Measurements from ENCODE around the gene RBFA. TPM values are rescaled to one million over a fixed set of nuclear protein-coding genes. Genes with fewer than 3 reads are reported as not detected.

RBFA gene
- total and polyA plus RNA-seq, 2 of the 13 experiments (the other 11 are each of a cell fraction or from before 2014, with no cell fraction given): 29.7 to 42.4 TPM

GRCh38 chr18:79988451-79989194 is 45.6 kb upstream of the RBFA start, which contains the start of gene TXNL4A (continued):
- TF ChIP-seq ZNF484 (CRISPR knock-in tag; IDR thresholded peaks at IDR 0.05; ENCODE audit: borderline replicate concordance, low read depth) (no peak), ZNF264 (CRISPR knock-in tag; IDR thresholded peaks at IDR 0.05) (0 out of 2 replicates have a peak, but pooled peaks have one; percentile 53), IKZF1 (IDR thresholded peaks at IDR 0.05) (no peak), REPIN1 (CRISPR knock-in tag; IDR thresholded peaks at IDR 0.05; ENCODE audit: borderline replicate concordance, low read depth) (no peak), SP2 (CRISPR knock-in tag; IDR thresholded peaks at IDR 0.05) (peak; percentile 26; the same call in 1 of the 2 replicates), ZNF644 (CRISPR knock-in tag; IDR thresholded peaks at IDR 0.05; ENCODE audit: low read depth) (no peak), MLXIP (CRISPR knock-in tag; IDR thresholded peaks at IDR 0.05; ENCODE audit: borderline replicate concordance) (no peak; the same call in 1 of the 2 replicates), ZNF543 (CRISPR knock-in tag; IDR thresholded peaks at IDR 0.05) (peak; percentile 79), HOXD1 (CRISPR knock-in tag; IDR thresholded peaks at IDR 0.05) (0 out of 2 replicates have a peak, but pooled peaks have one; percentile 35), ZNF292 (CRISPR knock-in tag; IDR thresholded peaks at IDR 0.05; ENCODE audit: borderline replicate concordance, low read depth) (0 out of 2 replicates have a peak, but pooled peaks have one; percentile 2), ZNF75D (CRISPR knock-in tag; IDR thresholded peaks at IDR 0.05; ENCODE audit: borderline replicate concordance) (no peak), ZNF224 (CRISPR knock-in tag; IDR thresholded peaks at IDR 0.05) (peak; percentile 80; the same call in 1 of the 2 replicates), ZNF672 (CRISPR knock-in tag; IDR thresholded peaks at IDR 0.05) (0 out of 2 replicates have a peak, but pooled peaks have one; percentile 16), HNRNPH1 (optimal IDR thresholded peaks at IDR 0.05; ENCODE audit: low read depth, low read length) (no peak), HNF1A (IDR thresholded peaks at IDR 0.05; ENCODE audit: low read depth) (no peak), HNF1A (CRISPR knock-in tag; IDR thresholded peaks at IDR 0.05; ENCODE audit: borderline replicate concordance) (peak; percentile 68; the same call in 1 of the 2 replicates), ZFP36 (IDR thresholded peaks at IDR 0.05; ENCODE audit: borderline replicate concordance, low read depth, low read length, partially characterized antibody) (no peak), ZNF740 (CRISPR knock-in tag; IDR thresholded peaks at IDR 0.05) (peak; percentile 72; the same call in 1 of the 2 replicates), NFE2L1 (CRISPR knock-in tag; IDR thresholded peaks at IDR 0.05; ENCODE audit: borderline replicate concordance) (no peak; the same call in 1 of the 2 replicates)
- TF ChIP-seq, protein P1, sequence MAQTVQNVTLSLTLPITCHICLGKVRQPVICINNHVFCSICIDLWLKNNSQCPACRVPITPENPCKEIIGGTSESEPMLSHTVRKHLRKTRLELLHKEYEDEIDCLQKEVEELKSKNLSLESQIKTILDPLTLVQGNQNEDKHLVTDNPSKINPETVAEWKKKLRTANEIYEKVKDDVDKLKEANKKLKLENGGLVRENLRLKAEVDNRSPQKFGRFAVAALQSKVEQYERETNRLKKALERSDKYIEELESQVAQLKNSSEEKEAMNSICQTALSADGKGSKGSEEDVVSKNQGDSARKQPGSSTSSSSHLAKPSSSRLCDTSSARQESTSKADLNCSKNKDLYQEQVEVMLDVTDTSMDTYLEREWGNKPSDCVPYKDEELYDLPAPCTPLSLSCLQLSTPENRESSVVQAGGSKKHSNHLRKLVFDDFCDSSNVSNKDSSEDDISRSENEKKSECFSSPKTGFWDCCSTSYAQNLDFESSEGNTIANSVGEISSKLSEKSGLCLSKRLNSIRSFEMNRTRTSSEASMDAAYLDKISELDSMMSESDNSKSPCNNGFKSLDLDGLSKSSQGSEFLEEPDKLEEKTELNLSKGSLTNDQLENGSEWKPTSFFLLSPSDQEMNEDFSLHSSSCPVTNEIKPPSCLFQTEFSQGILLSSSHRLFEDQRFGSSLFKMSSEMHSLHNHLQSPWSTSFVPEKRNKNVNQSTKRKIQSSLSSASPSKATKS (CRISPR knock-in tag; IDR thresholded peaks at IDR 0.05): no peak

Measured in HepG2 (cell line).